Breast epithelium (tissue), 3 donors: ENCODE results near the gene SEMA4D.

Source experiments
- CTCF ChIP-seq, 3 donors: fragments of 450-650 bp; IDR thresholded peaks; one replicate each; pipeline ENCODE4 v1.5.1; 2016 to 2017; ENCODE audit warnings: antibody characterized with exemption in 3 of 3, mild to moderate bottlenecking in 3 of 3, moderate library complexity in 3 of 3
- POLR2A ChIP-seq: fragments of 450-650 bp; IDR thresholded peaks from one replicate; pipeline ENCODE4 v1.6.1; 2016; ENCODE audit warnings: antibody characterized with exemption, mild to moderate bottlenecking, moderate library complexity
- POLR2AphosphoS5 ChIP-seq, 3 donors: sonication (generic); formaldehyde crosslinking; IDR thresholded peaks; one replicate each; pipeline ENCODE4 v1.6.1; 2017; ENCODE audit warnings: antibody characterized with exemption in 3 of 3

GRCh38 chr9:89357331-89358197 is 140.3 kb downstream of the SEMA4D start:
- no peak for TF ChIP-seq CTCF (IDR thresholded peaks at IDR 0.05)
- TF ChIP-seq POLR2A = no peak
- TF ChIP-seq POLR2AphosphoS5 (IDR thresholded peaks at IDR 0.05) = no peak
